AG10803 (cell line): ENCODE data around the gene CES3.

Experiments used
- DNase-seq: peaks from one replicate; pipeline ENCODE4 v3.0.0; 2010; ENCODE audit warnings: low read depth
- H3K4me3 ChIP-seq: 2 replicates; pipeline ENCODE4 v1.5.1; 2011; ENCODE audit warnings: mild to moderate bottlenecking, low read length, control low read depth
- TF ChIP-seq, protein P1 (sequence below): conservative IDR thresholded peaks from 2 replicates; pipeline ENCODE4 v1.5.1; 2011; ENCODE audit warnings: mild to moderate bottlenecking, low read length, control low read depth, inconsistent platforms

Gene CES3

GRCh38 chr16:67001726-67002125 lies 40.7 kb downstream of the CES3 start:
- TF ChIP-seq, protein P1, sequence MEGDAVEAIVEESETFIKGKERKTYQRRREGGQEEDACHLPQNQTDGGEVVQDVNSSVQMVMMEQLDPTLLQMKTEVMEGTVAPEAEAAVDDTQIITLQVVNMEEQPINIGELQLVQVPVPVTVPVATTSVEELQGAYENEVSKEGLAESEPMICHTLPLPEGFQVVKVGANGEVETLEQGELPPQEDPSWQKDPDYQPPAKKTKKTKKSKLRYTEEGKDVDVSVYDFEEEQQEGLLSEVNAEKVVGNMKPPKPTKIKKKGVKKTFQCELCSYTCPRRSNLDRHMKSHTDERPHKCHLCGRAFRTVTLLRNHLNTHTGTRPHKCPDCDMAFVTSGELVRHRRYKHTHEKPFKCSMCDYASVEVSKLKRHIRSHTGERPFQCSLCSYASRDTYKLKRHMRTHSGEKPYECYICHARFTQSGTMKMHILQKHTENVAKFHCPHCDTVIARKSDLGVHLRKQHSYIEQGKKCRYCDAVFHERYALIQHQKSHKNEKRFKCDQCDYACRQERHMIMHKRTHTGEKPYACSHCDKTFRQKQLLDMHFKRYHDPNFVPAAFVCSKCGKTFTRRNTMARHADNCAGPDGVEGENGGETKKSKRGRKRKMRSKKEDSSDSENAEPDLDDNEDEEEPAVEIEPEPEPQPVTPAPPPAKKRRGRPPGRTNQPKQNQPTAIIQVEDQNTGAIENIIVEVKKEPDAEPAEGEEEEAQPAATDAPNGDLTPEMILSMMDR: no peak
- DNase-seq: no peak
- H3K4me3 ChIP-seq: no peak overlapping the region

DNA sequence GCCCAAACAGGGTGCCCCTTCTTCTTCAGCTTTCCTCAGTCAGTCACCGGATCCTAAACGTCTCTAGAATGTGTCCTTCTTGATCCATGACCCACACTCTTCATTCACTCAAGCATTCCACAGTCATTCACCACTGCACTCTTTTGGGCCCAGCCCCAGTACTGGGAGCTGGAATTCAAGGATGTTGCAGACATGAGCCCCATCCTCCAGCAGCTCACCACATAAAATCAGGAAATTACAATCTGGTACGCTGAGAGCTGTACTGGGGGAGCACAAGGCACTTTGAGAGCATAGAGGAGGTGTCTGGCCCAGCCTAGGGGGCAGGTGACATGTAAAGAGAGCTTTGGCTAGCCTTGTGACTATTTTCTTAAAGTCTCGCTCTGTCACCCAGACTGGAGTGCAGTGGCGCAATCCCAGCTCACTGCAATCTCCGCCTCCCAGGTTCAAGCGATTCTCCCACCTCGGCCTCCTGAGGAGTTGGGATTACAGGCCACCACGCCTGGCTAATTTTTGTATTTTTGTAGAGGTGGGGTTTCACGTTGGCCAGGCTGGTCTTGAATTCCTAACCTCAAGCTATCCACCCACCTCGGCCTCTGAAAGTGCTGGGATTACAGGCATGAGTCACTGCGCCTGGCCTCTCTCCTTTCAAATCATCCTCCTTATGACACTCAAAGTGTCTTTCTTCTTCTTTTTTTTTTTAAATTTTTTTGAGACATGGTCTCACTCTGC lies 46.0 kb downstream of the CES3 start:
- TF ChIP-seq, protein P1: no peak
- H3K4me3 ChIP-seq: no peak overlapping the region
- DNase-seq: peak; percentile 23

DNA sequence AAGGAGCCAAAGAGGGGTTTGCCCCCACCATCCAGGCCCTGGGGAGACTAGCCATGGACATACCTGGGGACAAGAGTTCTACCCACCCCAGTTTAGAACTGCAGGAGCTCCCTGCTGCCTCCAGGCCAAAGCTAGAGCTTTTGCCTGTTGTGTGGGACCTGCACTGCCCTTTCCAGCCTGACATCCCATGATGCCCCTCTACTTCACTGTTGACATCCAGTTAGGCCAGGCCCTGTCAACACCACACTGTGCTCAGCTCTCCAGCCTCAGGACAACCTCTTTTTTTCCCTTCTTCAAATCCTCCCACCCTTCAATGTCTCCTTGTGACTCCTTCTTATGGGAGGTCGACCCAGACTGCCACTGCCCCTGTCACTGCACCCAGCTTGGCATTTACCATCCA lies 48.1 kb downstream of the CES3 start:
- no peak for DNase-seq
- no peak overlapping the region for H3K4me3 ChIP-seq
- TF ChIP-seq, protein P1: no peak

GRCh38 chr16:67011274-67011673 lies 50.2 kb downstream of the CES3 start:
- no peak for DNase-seq
- TF ChIP-seq, protein P1: no peak

DNA sequence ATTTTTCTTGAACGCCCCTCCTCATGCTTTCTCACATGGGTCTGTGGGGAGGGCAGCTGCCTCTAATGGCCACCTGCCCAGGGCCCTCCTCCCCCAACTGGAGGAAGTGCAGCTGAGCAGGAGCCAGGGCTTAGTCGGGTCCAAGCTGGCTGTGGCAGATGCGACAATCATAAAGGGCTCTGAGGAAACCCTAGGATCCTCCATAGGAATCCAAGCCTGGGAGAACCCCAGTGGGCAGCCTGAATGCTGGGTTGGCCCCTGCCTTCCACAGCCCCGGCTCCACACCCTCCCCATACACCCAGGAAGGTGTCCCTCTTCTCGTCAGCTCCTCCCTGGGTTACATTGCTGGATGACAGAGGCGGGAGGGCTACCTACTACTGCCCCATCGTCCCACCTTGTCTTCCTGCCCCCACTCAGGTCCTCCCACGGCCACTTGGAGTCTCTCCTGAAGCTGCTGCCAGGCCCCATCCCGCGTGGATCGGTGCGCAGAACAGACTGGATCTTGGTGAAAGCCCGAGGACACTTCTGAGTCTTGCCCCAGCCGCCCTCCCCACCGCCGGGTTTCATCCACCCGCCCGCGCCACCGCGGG lies 52.3 kb downstream of the CES3 start:
- DNase-seq: no peak
- TF ChIP-seq, protein P1: no peak
- peak overlapping the region; percentile 52 for H3K4me3 ChIP-seq

More at GRCh38 chr16:67011274-67011673, 50.2 kb downstream of the CES3 start:
- H3K4me3 ChIP-seq: no peak overlapping the region

DNA sequence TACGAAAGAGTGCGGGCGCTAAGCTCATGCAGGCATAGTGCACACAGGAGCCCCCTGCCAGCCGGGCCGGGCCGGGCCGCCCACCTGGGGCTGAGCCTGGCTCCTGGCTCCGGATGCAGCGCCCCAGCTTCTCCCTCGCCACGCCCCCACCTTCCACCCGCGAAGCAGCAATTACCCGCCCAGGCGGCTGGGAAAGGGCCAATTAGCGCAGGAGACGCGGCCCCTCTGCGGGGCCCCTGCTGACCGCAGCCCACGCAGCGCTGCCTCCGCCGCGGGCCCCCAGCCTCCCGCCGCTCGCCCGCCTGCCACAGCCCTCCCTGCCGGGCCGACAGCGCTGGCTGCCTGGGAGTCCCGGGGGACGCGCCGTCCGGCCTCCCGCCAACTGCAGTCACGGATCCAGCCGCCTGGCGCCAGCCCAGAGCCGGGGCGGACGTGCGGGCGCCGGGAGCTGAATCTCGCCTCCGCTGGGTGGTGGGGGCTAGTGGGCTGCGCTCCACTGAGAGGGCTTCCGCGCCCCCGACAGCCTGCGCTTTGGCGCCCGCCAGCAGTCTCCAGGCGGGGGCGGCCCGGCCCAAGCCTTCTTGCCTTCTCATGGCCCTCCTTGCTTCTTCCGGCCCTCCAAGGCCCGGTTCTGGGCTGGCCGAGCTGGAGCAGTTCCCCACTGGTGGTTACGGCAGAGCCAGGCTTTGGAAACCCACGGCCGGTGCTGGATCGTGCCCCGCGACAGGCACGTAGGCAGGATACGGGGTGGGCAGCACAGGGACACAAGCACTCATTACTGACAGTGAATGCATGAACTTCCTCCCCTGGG lies 53.0 kb downstream of the CES3 start:
- H3K4me3 ChIP-seq: peak overlapping the region; percentile 52
- TF ChIP-seq, protein P1: no peak; the same call in 1 of the 2 replicates
- DNase-seq: peak; percentile 54
